ENCODE measurements around the gene RAB40A.

Gene RAB40A

GRCh38 chrX:103554687-103555424 is 35.6 kb upstream of the RAB40A start:
- no peak for TF ChIP-seq CTCF (IDR thresholded peaks at IDR 0.05; ENCODE audit: low read depth, low read length)
- H3K4me3 ChIP-seq (replicated peaks in 1 of 2; ENCODE audit: low read depth in 2 of 2, low read length in 2 of 2) = peak overlapping the region in 1 of 2 donors; percentile 38
- peak in 1 of 2 donors; percentile 67 for DNase-seq (ENCODE audit: low read depth in 2 of 2)

- TF ChIP-seq CTCF (IDR thresholded peaks at IDR 0.05; ENCODE audit: low read depth, low read length) = no peak
- H3K4me3 ChIP-seq (replicated peaks in 1 of 2; ENCODE audit: low read depth in 2 of 2, low read length in 2 of 2) = no peak overlapping the region
- peak in 1 of 2 donors; percentile 62 for DNase-seq (ENCODE audit: low read depth in 2 of 2)
Observed at GRCh38 chrX:103552236-103552635, 32.9 kb upstream of the RAB40A start.

- DNase-seq (ENCODE audit: low read depth in 2 of 2) = peak in 1 of 2 donors; percentile 66
- no peak overlapping the region for H3K4me3 ChIP-seq (replicated peaks in 1 of 2; ENCODE audit: low read depth in 2 of 2, low read length in 2 of 2)
- no peak for TF ChIP-seq CTCF (IDR thresholded peaks at IDR 0.05; ENCODE audit: low read depth, low read length)
Observed at GRCh38 chrX:103550415-103551051, 31.2 kb upstream of the RAB40A start.

- no peak for TF ChIP-seq CTCF (IDR thresholded peaks at IDR 0.05; ENCODE audit: low read depth, low read length)
- no peak overlapping the region for H3K4me3 ChIP-seq (replicated peaks in 1 of 2; ENCODE audit: low read depth in 2 of 2, low read length in 2 of 2)
- peak; percentile 15 to 60 for DNase-seq (ENCODE audit: low read depth in 2 of 2)
Observed at GRCh38 chrX:103549916-103550315, 30.6 kb upstream of the RAB40A start.

GRCh38 chrX:103540145-103540544 is 20.9 kb upstream of the RAB40A start:
- no peak overlapping the region for H3K4me3 ChIP-seq (replicated peaks in 1 of 2; ENCODE audit: low read depth in 2 of 2, low read length in 2 of 2)
- TF ChIP-seq CTCF (IDR thresholded peaks at IDR 0.05; ENCODE audit: low read depth, low read length) = no peak

GRCh38 chrX:103539695-103540094 is 20.4 kb upstream of the RAB40A start:
- no peak for TF ChIP-seq CTCF (IDR thresholded peaks at IDR 0.05; ENCODE audit: low read depth, low read length)
- DNase-seq (ENCODE audit: low read depth in 2 of 2) = peak in 1 of 2 donors; percentile 22
- no peak overlapping the region for H3K4me3 ChIP-seq (replicated peaks in 1 of 2; ENCODE audit: low read depth in 2 of 2, low read length in 2 of 2)

More at GRCh38 chrX:103540145-103540544, 20.9 kb upstream of the RAB40A start:
- DNase-seq (ENCODE audit: low read depth in 2 of 2) = peak; percentile 56 to 78

Measured in cardiac fibroblast (primary cell).